Measurements from ENCODE around the gene CPEB3. TPM values are rescaled to one million over a fixed set of nuclear protein-coding genes. Genes with fewer than 3 reads are reported as not detected.

The CPEB3 gene
- total RNA-seq, 1 donor from 2014 or later, result 1.6 TPM

DNA sequence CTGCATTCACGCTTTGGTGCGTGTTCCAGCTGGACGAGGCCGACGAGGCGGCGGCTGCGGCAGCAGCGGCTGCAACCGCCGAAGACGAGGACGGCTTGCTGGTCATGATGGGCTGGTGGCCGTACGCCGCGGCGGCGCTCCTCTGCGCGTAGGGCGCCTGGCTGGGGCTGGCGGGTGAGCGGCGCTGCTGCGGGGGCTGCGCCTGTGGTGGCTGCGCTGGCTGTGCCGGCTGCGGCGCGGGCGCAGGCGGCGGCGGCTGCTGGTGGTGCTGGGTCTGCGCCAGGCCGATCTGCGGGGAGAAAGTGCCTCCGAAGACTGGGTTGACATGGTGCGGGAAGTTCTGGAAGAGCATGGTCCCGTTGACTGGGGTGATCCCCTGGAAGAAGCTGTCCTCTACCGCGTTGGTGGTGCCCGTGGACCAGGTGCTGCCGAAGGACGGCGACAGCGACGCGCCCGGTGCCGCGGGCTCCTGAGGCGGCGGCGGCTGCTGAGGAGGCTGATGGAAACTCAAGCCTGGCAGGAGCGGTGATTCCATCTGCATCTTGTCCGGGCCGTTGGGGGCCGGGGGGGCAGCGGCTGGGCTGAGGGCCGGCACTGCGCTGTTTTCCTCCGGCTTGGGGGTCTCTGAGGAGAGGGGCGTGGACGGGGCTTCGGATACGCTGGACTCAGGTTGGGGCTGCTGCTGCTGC, 51.1 kb downstream of the CPEB3 start:
- H3K4me1 Mint-ChIP-seq, result peaks cover 30% of the 10 kb centered on the region
- peaks cover 56% of the 10 kb centered on the region for H3K27me3 Mint-ChIP-seq (ENCODE audit: low read depth)
- peak; percentile 42 for DNase-seq (ENCODE audit: low read depth, low spot score)
- H3K4me3 Mint-ChIP-seq, result peak overlapping the region; percentile 88
- H3K9me3 Mint-ChIP-seq, result no peaks in the 10 kb centered on the region
- no peak overlapping the region for H3K27ac Mint-ChIP-seq (ENCODE audit: unreplicated experiment)
- H3K36me3 Mint-ChIP-seq (ENCODE audit: low read depth), result no peaks in the 10 kb centered on the region
- TF ChIP-seq, protein P1, sequence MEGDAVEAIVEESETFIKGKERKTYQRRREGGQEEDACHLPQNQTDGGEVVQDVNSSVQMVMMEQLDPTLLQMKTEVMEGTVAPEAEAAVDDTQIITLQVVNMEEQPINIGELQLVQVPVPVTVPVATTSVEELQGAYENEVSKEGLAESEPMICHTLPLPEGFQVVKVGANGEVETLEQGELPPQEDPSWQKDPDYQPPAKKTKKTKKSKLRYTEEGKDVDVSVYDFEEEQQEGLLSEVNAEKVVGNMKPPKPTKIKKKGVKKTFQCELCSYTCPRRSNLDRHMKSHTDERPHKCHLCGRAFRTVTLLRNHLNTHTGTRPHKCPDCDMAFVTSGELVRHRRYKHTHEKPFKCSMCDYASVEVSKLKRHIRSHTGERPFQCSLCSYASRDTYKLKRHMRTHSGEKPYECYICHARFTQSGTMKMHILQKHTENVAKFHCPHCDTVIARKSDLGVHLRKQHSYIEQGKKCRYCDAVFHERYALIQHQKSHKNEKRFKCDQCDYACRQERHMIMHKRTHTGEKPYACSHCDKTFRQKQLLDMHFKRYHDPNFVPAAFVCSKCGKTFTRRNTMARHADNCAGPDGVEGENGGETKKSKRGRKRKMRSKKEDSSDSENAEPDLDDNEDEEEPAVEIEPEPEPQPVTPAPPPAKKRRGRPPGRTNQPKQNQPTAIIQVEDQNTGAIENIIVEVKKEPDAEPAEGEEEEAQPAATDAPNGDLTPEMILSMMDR (conservative IDR thresholded peaks at IDR 0.05), result no peak

DNA sequence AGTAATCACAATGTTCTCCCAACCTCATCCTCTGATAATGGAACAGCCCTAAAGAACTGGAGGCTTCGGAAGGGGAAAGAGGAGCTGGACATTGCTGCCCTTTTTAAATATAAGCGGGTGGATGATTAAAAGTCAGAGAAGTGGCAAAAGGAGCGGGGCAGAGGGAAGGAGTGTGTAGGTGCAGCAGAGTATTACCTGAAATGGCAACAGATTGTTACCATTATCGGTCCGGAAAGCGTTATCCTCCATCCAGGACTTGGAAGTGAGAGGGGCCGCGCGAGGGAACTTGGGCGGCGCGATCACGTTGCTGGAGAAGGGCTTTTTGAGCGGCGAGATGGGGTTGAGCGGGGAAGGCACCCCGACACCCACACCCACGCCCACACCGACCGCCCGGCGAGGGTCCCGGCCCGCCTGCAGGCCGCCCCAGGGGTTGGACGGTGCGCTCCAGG, 51.7 kb downstream of the CPEB3 start:
- Mint-ChIP-seq H3K27me3 (ENCODE audit: low read depth) (peaks cover 56% of the 10 kb centered on the region), H3K4me1 (peaks cover 30% of the 10 kb centered on the region), H3K4me3 (peak overlapping the region; percentile 88), H3K36me3 (ENCODE audit: low read depth) (no peaks in the 10 kb centered on the region), H3K9me3 (no peaks in the 10 kb centered on the region), H3K27ac (ENCODE audit: unreplicated experiment) (no peak overlapping the region)
- TF ChIP-seq, protein P1 (conservative IDR thresholded peaks at IDR 0.05), result no peak
- DNase-seq (ENCODE audit: low read depth, low spot score), result no peak

DNA sequence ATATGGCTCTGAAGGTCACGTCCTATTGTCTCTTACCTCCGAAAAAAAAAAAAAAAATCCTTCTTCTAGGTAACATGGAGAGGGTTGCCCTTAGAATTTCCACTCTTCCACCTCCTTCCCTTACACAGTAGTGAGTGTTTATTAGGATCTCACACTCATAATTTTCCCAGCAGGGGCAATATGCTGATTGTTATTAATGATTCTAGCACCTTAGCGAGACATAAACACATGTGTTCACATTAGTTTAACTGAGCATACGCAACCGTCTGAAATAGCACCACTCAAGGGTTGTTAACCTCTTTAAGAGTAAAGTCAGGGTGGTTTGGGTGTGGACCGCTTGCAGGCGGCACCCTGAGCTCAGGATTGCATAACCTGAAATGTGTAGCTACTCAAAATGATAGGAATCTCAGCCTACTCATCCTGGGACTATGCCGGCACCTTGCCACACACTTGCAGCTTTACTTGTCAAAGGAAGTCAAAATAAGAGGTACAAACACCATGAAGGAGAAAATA, 52.2 kb downstream of the CPEB3 start:
- peak overlapping the region; percentile 88 for H3K4me3 Mint-ChIP-seq
- TF ChIP-seq, protein P1 (conservative IDR thresholded peaks at IDR 0.05), result no peak
- no peaks in the 10 kb centered on the region for H3K9me3 Mint-ChIP-seq
- peaks cover 56% of the 10 kb centered on the region for H3K27me3 Mint-ChIP-seq (ENCODE audit: low read depth)
- no peaks in the 10 kb centered on the region for H3K36me3 Mint-ChIP-seq (ENCODE audit: low read depth)
- H3K27ac Mint-ChIP-seq (ENCODE audit: unreplicated experiment), result no peak overlapping the region
- H3K4me1 Mint-ChIP-seq, result peaks cover 30% of the 10 kb centered on the region
- no peak for DNase-seq (ENCODE audit: low read depth, low spot score)

DNA sequence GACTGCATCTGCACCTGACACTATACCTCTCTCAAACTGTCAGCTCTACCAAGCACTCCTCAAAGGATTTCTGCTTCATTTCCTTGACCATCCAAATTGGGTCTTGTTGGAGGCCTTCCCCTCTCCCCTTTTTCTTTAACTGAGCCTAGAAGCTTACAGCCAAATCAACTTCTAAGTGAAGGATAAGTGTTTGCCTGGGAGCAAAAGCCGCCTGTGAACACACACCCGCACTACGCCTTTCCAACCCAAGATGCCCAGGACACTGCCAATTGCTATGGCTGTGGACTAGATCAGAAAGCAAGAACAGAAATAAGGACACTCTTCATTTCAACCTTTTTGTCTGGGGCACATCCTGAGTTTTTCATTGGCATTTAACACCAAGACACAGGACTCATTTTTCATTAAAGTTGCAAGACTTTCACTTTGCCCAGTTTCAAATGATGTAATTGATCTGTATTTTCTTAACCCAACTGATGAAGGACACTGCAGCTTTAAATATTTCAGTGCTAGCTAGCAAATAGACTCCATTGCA, 52.8 kb downstream of the CPEB3 start:
- Mint-ChIP-seq H3K9me3 (no peaks in the 10 kb centered on the region), H3K27ac (ENCODE audit: unreplicated experiment) (no peak overlapping the region), H3K4me3 (peak overlapping the region; percentile 11), H3K27me3 (ENCODE audit: low read depth) (peaks cover 56% of the 10 kb centered on the region), H3K36me3 (ENCODE audit: low read depth) (no peaks in the 10 kb centered on the region), H3K4me1 (peaks cover 25% of the 10 kb centered on the region)
- no peak for DNase-seq (ENCODE audit: low read depth, low spot score)
- TF ChIP-seq, protein P1 (conservative IDR thresholded peaks at IDR 0.05), result no peak

DNA sequence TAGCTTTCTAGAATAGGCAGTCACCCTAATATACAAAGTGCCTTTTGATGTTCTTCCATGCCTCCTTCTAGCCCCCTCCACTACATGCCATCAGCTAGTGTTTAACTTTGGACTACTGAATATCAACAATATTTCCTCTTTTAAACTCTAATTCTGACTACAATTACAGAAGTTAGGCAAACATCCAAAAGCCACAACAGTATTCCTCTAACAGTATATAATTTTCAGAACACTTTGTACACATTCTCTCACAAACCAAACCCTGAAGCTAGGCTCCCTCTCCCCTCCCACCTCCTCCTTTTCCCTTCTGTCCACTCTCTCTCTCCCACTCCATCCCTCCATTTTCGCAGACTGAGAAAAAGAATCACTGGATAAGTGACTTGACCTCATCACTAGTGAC, 59.7 kb downstream of the CPEB3 start:
- no peak for DNase-seq (ENCODE audit: low read depth, low spot score)
- Mint-ChIP-seq H3K4me1 (no peaks in the 10 kb centered on the region), H3K36me3 (ENCODE audit: low read depth) (no peaks in the 10 kb centered on the region), H3K4me3 (no peak overlapping the region), H3K9me3 (no peaks in the 10 kb centered on the region), H3K27me3 (ENCODE audit: low read depth) (peaks cover 2% of the 10 kb centered on the region), H3K27ac (ENCODE audit: unreplicated experiment) (no peak overlapping the region)
- TF ChIP-seq, protein P1 (conservative IDR thresholded peaks at IDR 0.05), result no peak

All from neural crest cell (in vitro differentiated cells).